GM21390 (cell line): ENCODE results near the gene ZNF74.
"Not testable (repeated sequence)": the region's sequence is repeated elsewhere in the genome, so short reads cannot be mapped to it uniquely, and the experiment has no call there.

Experiments
- ATAC-seq: cut with Tn5 transposase; IDR thresholded peaks from one replicate; pipeline ENCODE4 v1.9.1; 2021; ENCODE audit not compliant: unreplicated experiment

The ZNF74 gene

DNA sequence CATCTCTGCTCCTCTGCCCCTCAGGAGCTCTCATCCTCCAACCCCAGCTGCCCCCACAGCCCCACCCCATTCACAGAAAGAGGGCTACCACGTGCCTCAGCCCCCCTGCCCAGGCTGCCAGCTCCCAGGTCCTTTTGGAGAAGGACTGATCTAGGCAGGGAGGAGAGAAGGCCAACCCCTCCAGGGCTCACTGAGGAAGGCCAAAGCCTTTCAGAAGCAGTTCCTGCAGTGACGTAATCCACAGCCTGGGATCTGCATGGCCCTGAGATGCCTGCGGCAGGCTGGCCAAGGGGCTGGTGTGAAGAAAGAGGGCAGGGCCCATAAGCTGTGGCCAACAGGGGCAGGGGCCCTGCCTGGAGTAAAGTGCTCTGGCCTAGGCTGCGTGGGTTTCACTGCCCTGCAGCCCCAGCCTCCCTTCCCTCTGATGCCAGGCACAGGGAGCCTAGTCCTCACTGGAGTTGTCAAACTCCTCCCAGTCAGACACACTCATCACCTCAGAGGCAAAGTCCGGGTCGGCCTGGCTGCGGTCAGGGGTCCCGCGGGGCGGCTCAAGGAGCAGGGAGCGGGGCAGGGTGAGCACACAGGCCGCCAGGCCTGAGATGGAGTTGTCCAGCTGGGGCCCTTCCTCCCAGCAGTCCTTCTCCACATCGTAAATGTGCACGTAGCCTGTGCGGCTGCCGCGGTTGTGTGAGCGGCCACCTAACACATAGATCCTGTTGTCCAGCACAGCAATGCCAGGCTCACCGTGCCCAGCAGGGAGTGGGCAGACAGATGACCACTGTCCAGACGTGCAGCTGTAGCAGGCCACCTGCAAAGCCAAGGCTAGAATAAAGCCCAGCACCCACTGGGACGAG lies 47.9 kb downstream of the ZNF74 start:
- ATAC-seq: no peak

DNA sequence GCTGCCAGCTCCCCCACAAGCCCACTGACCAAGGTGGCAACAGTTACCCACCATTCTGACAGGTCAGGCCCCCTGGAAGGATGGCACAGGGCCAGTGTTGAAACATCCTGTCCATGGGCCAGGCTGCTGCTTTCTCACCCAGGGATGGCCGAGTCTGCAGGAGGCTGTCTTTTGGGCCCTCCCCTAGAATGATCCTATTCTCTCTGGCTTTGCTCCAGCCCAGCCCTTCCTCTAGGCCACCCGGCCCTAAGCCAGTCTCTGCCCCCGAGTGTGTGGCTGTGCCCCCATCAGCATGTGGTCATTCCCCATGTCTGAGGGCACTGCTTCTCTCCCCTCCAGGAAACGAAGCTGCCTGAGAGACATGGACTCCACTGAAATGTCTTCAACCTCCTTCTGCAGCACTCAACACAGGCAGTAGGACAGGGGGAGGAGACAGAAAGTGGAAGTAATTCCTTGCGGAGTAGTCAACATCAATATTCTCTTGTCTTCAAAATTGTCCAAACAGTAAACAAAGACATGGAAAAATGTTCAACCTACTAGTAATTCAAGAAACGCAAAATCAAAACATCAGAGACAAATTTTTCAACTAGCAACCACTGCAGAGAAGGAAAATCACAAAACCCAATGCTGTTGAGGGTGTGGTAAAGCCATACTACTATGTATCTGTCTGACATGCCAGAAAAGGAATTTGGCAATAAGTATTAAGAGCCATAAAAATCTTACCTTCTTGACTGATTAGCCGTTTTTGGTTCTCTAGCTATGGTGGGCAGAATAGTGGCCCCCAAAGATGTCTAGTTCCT lies 48.7 kb downstream of the ZNF74 start:
- ATAC-seq: no peak

DNA sequence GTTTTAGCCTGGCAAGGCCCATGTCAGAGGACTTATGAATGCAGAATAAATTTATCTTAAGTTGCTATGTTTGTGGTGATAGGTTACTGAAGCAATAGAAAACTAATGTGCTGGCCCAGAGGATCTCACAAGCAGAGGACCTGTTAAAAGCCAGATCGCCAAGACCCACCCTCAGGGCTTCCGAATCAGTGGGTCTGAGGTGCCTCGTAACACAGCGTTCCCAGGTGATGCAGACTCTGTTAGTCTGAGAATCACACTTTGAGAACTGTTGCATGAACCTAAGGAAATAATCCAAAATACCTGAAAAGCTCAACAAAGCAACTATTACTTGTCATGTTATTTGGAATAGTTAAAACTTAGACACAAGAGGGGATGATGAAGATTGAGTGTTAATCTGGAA lies 50.4 kb downstream of the ZNF74 start:
- ATAC-seq: no peak

GRCh38 chr22:20446383-20446970 lies 52.5 kb downstream of the ZNF74 start:
- ATAC-seq: no peak

DNA sequence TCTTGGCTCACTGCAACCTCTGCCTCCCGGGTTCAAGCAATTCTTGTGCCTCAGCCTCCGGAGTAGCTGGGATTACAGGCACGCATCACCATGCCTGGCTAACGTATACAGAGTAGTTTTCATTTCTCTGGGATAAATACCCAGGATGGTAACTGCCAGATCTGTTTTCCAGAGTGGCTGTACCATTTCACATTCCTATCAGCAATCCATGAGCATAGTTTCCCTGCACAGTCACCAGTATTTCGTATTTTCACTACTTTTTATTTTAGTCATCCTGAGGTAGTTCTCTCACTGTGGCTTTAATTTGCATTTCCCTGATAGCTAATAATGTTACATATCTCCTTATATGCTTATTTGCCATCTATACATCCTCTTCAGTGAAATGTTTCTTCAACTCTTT lies 54.7 kb downstream of the ZNF74 start:
- no peak for ATAC-seq

- ATAC-seq: no peak
These were observed 56.0 kb downstream of the ZNF74 start for GRCh38 chr22:20449819-20450550.

DNA sequence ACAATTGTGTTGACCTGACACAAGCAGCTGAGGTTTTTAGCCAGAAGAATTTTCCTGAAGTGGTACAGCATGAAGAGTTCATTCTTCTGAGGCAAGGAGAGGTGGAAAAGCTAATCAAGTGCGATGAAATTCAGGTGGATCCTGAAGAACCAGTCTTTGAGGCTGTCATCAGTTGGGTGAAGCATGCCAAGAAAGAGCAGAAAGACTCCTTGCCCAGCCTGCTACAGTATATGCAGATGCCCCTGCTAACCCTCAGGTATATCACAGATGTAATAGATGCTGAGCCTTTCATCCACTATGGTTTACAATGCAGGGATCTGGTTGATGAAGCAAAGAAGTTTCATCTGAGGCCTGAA lies 56.6 kb downstream of the ZNF74 start:
- ATAC-seq: no peak

GRCh38 chr22:20451129-20451778 lies 57.3 kb downstream of the ZNF74 start:
- ATAC-seq: not testable (repeated sequence)

GRCh38 chr22:20451920-20452319 lies 58.0 kb downstream of the ZNF74 start:
- no peak for ATAC-seq

GRCh38 chr22:20453222-20453621 lies 59.3 kb downstream of the ZNF74 start:
- ATAC-seq: no peak

DNA sequence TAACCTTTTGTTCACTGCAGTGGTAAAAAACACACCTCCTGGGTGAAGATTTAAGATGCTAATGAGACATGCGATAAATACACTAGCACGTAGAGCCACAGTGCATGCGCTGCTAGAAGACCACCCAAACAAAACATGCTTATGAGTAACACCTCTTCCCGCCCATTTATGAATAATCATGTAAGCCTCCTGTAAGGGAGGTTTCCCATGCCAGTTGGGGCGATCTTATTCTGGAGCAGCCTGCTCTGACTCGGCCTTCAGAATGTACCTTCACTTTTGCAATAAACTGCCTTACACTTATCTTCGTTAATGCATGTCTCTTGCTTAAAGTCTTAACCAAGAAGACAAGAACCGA lies 61.7 kb downstream of the ZNF74 start:
- no peak for ATAC-seq

DNA sequence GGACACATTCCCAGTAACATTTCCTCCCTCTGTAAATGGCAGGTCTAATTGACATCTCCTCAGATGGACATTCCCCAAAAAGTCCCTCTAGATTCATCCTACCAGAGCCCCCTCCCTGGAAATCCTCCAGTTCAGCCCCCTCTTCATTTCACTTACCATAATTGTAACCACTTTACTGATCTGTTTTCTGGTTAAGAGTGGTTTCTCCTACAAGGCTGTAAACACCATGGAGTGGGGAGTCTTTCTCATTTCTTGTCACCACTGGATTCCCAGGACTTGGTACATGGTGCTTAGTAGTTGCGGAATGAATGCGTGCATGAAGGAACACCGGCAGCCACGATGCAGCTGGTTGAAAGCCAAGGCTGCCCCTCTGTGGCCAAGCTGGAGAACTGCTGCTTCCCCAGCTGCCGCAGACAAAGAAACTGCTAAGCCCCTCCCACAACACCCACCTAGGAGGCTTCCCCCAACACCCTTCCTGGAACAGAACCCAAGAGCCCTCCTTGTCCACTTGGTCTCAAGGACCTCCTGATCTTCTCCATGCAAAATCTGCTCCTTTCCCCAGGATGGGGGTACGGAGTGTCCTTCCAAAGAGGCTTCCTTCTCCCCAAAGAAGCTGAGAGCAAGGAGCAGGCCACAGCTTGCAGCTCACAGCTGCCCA lies 62.2 kb downstream of the ZNF74 start:
- no peak for ATAC-seq

DNA sequence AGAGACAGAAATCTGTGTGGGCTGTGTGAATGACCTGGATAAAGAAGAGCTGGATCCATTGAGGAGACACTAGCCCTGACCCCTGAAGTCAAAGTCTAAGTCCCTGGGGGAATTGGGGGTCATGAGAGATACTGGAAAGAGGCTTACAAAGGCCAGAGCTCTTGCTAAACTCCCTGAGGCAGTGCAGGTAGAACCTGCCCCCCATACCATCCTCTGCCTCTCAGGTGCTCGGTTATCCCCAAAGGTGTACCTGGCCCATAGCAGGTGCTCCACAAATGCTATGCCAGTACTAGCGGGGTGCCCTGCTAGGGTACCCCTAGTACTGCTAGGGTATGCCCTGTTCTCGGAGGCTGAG lies 62.7 kb downstream of the ZNF74 start:
- no peak for ATAC-seq

DNA sequence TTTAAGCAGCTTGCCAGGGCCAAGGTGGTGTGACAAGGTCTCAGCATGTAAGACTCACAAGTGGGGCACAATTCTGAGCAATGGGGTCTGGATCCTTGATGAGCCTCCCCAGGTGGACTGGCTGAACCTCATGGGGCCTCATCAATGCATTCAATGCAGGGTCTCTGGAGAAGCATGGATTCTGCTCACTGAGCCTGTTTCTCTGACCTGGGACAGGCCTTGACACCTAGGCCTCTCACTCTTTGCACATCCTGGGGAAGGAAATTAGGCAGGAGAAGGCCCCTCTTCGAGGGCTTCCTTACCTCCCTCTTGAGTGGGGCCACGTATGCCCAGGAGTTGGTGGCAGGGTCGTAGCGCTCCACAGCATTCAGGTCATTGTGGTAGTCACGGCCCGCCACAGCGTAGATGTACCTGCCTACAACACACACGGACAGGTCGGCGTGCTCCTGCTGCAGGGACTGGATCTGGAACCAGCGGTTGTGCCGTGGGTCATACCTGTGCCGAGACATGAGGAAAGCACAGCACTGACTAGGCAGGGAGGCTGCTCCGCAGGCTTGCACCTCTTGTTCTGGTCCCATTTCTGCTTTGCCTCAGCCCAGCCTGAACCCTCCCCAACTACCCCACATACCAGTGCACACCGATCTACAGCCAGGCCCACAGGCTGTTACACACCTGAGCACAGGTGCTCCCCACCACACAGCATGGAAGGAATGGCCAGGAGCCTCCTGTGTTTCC lies 63.7 kb downstream of the ZNF74 start:
- no peak for ATAC-seq
